CD4-positive, alpha-beta T cell treated with Interleukin-4 for 4 hours (primary cell): ENCODE results near the gene NR2E3.

Source experiments
- DNase-seq: peaks from one replicate; pipeline ENCODE4 v3.0.0-alpha.2; 2020

The NR2E3 gene

GRCh38 chr15:71792521-71792920 lies 17.8 kb upstream of the NR2E3 start:
- no peak for DNase-seq

DNA sequence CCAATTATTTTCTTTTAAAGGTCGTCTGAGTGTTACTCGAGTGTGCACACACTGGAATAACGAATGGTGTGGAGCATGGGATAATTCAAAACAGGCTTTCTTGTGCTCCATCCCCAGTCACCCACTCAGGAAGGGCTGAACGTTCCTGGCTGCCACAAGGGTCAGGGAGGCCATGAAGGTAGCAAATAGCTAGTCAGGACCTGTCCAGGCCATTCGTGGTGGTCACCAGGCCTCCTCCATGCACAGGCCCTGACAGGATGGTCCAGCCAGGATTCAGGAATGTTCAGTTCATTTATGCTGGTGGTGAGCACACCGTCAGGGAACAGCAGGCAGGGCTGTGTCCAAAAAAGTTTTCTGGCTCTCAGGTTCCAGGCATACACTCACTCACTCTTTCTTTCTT lies 11.7 kb upstream of the NR2E3 start:
- no peak for DNase-seq

- DNase-seq, result no peak
Observed at GRCh38 chr15:71800190-71800589, 10.2 kb upstream of the NR2E3 start.

GRCh38 chr15:71800835-71801745 lies 9.3 kb upstream of the NR2E3 start:
- no peak for DNase-seq

- DNase-seq, result no peak
Observed at GRCh38 chr15:71801935-71802655, 8.3 kb upstream of the NR2E3 start.

GRCh38 chr15:71802770-71803169 lies 7.6 kb upstream of the NR2E3 start:
- DNase-seq, result no peak

GRCh38 chr15:71804226-71804625 lies 6.1 kb upstream of the NR2E3 start:
- DNase-seq, result no peak

- no peak for DNase-seq
Observed at GRCh38 chr15:71804695-71805470, 5.5 kb upstream of the NR2E3 start.

DNA sequence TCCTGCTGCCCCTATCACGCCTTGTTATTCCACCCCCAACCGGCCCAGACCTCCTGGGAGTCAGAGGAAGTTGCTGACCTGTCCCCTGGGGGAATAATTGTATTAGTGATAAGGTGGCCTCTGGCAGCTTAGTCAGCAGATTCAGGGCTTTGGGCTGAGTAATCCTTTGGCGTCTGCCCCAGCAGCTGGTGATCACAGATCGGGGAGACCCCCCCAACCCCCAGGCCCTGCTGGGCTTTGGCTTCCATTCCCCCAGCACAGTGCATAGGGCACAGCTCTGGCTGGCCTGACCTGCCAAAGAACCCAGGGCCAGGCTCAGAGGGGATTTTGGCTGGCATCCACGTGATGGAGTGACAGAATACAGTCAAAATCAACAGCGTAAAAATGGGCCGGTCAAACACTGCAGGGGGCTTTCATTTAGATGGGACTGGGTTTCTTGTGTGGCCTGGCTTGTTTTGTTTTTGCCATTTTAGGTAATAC lies 3.9 kb upstream of the NR2E3 start:
- DNase-seq, result no peak

GRCh38 chr15:71807125-71807629 lies 3.2 kb upstream of the NR2E3 start:
- no peak for DNase-seq

- no peak for DNase-seq
Observed at GRCh38 chr15:71807691-71808091, 2.7 kb upstream of the NR2E3 start.

- DNase-seq, result no peak
Observed at GRCh38 chr15:71808311-71809020, 1.9 kb upstream of the NR2E3 start.

- DNase-seq, result no peak
Observed at GRCh38 chr15:71809346-71809745, 1.0 kb upstream of the NR2E3 start.

GRCh38 chr15:71811036-71811736 lies 832 bp downstream of the NR2E3 start:
- DNase-seq, result no peak

- no peak for DNase-seq
Observed at GRCh38 chr15:71811752-71812735, 1.7 kb downstream of the NR2E3 start.

DNA sequence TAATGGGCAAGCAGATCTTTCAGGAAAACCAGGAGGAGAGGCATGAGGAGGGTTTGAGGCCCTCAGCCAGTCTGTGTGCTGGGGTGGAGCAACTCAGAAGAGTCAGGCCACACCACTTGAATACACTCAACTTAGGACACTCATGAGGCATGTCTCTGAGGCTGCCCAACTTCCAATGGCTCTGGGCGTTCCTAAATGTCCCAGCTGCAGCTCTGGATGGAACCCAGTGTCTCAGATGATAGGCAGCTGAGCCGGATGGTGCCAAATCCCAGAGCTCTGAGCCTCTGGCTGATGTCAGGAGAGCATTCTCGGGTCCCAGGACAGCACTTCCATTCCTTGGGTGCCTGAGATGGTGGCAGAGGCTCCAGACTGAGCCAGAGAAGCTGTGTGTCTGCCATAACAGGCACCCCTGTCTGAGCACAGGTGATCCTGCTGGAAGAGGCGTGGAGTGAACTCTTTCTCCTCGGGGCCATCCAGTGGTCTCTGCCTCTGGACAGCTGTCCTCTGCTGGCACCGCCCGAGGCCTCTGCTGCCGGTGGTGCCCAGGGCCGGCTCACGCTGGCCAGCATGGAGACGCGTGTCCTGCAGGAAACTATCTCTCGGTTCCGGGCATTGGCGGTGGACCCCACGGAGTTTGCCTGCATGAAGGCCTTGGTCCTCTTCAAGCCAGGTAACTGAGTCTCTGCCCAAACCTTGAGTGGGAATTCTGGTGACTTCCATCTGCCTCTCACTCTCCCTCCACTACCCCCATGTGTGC lies 2.8 kb downstream of the NR2E3 start:
- DNase-seq, result no peak

- DNase-seq, result no peak
Observed at GRCh38 chr15:71813723-71814470, 3.5 kb downstream of the NR2E3 start.

- DNase-seq, result no peak
Observed at GRCh38 chr15:71815301-71815700, 4.9 kb downstream of the NR2E3 start.

- DNase-seq, result no peak
Observed at GRCh38 chr15:71817351-71817750, 7.0 kb downstream of the NR2E3 start.
